Nucleus accumbens (tissue), 56 donors: Measurements from ENCODE around the gene NOLC1.
"Not testable (repeated sequence)": the region's sequence is repeated elsewhere in the genome, so short reads cannot be mapped to it uniquely, and the experiment has no call there.

Experiments used
- DNase-seq, 56 donors: peaks; one replicate each; lab custom pipeline; 2025; lab: John Stamatoyannopoulos, UW

The NOLC1 gene

DNA sequence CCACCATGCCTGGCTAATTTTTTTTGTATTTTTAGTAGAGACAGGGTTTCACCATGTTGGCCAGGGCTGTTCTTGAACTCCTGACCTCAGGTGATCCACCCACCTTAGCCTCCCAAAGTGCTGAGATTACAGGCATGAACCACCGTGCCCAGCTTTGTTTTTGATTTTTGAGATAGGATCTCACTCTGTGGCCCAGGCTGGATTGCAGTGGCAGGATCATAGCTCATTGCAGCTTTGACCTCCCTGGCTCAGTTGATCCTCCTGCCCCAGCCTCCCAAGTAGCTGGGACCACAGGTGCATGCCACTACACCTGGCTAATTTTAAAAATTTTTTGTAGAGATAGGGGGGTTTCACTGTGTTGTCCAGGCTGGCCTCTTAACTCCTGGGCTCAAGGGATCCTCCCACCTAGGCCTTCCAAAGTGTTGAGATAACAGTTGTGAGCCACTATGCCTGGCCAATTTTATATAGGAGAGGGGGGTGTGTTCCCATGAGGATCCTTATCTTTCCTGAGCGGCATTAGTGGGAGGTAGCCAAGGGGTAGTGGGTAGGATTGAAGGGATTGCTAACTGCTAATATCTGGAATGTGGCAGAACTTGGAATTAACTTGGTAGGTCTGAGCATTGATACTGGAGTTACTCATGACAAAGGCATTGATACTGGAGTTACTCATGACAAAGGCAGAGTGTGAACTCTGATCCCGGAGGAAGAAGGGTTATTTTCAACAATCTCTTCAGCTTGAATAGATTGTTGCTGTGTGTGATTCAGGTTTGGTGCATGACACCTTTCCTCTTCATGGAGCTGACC is 1.0 kb upstream of the NOLC1 start:
- no peak for DNase-seq

DNA sequence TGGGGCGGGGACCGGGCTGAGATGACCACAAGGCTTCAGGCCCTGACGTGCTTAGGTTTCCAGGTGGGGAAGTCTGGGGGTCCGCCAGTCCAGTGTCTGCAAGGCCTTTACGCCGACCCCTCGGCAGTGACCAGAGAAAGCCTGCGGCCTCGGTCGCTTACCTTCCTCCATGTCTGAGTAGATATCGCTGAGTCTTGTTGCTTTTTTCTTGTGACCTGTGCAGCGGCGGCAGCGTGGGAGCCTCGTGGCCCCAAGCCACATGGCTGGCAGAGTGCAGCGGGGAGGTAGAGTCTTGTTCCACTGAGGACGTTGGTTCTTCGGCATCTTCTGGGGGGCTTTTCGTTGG is 329 bp downstream of the NOLC1 start:
- DNase-seq = peak in 4 of 56 donors; percentile 22 to 50 (median 37)

DNA sequence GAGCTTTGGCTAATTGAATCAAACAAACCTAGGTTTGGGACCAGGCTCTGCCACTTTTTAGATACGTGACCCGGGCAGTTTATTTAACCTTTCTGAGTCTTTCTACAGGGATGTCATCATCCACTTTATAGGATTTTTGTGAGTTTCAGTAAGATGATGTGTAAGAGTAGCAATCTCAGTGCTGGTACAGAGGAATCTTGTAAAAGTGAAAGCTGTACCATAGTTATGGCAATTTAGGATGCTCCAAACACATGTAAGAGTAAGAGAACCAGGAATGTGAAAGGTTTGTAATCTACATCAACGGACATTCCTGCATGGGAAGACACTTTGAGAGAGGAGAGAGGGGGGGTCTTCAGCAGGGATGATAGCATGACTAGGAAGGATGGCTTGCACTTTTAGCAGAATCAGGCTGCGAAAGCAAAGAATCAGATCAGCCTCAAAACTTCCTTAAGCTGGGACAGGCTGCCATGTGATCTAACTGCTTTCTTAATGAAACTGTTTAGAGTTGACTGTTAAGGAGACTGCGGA is 968 bp downstream of the NOLC1 start:
- DNase-seq = no peak

DNA sequence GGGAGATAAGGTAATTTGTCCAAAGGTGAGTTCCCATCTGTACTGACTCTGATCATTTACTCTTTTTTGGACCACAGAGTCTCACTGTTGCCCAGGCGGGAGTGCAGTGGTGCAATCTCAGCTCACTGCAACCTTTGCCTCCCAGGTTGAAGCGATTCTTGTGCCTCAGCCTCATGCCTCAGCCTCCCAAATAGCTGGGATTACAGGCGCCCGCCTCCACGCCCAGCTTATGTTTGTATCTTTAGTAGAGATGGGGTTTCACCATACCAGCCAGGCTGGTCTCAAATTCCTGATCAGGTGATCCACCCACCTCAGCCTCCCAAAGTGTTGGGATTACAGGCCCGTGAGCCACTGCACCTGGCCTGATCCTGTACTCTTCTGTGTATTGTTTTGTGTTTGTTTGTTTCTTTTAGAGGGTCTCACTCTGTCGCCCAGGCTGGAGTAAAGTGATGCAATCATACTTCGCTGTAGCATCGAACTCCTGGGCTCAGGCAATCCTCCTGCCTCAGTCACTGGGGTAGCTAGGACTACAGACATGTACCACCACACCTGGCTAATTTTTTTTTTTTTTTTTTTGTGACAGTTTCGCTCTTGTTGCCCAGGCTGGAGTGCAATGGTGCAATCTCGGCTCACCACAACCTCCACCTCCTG is 2.4 kb downstream of the NOLC1 start:
- DNase-seq = no peak

DNA sequence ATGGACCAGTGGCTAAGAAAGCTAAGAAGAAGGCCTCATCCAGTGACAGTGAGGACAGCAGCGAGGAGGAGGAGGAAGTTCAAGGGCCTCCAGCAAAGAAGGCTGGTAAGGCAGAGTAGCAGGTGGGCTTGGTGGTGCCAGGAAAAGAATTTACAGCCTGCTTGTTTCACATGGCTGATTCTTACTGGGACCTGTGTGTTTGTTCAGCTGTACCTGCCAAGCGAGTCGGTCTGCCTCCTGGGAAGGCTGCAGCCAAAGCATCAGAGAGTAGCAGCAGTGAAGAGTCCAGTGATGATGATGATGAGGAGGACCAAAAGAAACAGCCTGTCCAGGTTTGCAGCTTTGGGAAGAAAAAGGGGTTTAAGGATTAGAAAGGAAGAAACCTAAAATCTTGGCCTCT is 5.0 kb downstream of the NOLC1 start:
- no peak for DNase-seq

DNA sequence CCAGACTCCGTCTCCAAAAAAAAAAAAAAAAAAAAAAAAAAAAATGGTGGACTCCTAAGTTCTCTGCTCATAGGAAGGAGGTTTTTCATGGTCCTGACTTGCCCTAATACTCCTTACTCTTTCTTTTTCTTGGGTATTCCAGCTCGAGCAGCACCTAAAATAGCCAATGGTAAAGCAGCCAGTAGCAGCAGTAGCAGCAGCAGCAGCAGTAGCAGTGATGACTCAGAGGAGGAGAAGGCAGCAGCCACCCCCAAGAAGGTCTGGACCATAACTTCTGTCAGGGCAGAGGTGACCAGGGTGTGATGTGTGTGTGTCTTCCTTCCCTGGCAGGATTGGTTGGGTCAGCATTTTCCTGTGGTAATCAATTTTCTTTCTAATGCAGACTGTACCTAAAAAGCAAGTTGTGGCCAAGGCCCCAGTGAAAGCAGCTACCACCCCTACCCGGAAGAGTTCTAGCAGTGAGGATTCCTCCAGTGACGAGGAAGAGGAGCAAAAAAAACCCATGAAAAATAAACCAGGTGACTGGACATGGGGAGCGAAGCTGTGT is 6.9 kb downstream of the NOLC1 start:
- DNase-seq = no peak

DNA sequence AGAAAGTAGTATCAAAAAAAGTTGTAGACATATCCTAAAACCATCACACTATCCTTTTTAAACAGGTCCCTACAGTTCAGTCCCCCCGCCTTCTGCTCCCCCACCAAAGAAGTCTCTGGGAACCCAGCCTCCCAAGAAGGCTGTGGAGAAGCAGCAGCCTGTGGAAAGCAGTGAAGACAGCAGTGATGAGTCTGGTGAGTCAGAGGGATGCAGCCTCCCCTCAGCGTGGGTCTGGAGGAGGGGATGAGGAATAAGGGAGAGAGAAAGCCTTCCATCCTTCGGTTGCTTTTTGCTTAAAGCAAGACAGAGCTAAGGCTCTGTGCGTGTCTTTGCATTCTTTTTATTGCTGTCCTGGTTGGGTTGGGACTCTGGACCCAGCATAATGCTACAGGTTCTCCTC is 7.6 kb downstream of the NOLC1 start:
- DNase-seq = peak in 4 of 56 donors; percentile 4 to 10 (median 7)

DNA sequence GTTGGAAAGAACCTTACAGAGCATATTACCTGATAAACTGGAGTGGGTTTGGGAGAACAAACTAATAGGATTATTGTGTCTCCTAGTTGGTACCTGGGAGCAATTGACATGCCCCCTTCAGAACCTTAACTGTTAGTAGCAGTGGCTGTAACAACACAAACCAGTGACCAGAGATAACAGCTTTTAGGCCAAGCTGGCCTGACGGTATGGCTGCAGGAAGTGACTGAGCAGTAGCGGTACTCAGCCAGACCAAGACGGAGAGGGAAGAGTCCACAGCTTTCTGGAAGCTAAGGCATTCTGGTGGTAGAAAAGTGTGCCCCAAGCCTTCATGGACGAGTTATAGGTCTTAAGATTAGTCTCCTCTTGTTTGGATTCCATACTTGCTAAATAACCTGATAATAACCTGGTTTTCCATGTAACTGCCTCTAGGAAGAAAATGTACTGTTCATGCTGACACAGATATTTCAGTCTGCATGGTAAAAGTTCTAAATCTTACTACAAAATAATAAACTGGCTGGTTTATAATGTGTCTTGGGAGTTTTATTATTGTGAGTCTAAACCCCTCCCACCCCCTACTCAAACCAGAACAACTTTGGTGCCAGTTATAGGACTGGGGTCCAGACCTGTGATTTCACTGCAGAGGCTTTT is 11.3 kb downstream of the NOLC1 start:
- DNase-seq = no peak

DNA sequence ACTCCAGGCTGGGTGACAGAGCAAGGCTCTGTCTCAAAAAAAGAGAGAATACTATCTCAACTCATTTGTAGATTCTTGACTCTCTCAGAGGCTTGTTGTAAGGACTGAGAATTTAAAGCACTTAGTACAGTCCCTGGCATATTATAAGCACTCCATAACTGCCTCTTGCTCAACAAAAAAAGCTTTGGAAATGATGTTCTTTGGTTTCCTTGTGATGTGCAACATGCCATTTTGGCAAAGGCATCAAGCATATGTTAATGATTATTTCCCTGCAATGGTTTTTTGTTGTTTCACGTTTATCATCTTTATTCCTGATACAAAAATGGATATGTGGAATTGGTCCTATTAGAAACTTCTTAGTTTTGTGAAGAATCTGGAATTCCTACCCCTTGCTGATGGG is 15.7 kb downstream of the NOLC1 start:
- no peak for DNase-seq

DNA sequence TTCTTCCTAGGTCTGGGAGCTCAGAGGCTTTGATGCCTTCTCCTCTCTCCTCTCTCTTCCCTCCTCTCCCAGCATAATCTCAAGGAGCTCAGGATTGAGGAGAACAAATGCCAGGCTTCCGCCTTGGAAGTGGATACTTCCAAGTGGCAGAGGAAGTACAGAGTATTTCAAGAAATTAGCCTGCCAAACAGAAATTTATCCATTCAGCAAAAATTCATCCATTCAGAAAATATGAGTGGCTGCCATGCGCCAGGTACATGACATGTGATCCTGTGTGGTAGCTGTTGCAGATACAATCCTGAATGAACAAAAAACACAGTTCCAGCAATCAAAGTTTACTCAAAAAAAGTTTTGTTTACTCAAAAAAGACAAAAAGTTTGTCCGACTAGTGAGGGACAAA is 18.4 kb downstream of the NOLC1 start:
- DNase-seq = no peak

DNA sequence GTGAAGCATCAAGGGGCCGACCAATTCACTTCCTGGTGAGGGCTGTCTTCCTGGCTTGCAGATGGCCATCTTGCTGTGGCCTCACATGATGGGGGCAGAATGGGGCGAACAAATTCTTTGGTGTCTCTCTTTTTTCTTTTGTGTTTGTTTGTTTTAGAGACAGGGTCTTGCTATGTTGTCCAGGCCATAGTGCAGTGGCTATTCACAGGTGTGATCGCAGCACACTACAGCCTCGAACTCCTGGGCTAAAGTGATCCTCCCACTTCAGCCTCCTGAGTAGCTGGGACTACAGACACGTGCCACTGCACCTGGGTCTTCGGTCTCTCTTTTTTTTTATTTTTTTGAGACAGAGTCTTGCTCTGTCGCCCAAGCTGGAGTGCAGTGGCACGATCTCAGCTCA is 20.1 kb downstream of the NOLC1 start:
- no peak for DNase-seq

DNA sequence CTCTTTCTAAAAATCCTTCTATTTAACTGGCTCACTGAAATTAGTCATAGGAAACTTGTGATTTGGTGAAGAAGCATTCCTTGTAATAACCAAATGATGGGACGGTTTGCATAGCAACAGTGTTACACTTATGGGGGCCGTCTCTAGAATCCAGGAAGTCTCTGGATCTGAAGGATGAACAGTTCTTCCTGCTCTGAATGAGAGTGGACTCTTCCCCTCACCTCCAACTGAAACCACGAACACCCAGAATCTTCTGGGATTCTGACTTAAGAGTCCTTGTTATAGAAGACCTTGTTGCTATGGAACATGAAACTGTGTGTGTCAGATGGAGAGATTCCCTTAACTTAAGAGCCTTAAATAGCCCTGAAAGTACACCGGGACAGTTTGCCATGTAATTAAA is 23.2 kb downstream of the NOLC1 start:
- peak in 4 of 56 donors; percentile 1 to 15 (median 6) for DNase-seq

DNA sequence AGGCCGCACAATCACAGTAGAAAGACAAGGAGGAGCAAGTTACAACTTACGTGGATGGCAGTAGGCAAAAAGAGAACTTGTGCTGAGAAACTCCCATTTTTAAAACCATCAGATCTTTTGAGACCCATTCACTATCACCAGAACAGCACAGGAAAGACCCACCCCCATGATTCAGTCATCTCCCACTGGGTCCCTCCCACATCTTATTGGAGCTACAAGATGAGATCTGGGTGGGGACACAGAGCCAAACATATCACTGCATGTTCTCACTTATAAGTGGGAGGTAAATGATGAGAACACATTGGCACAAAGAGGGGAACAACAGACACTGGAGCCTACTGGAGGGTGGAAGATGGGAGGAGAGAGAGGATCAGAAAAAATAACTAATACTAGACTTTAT is 32.4 kb downstream of the NOLC1 start:
- peak in 17 of 56 donors; percentile 7 to 70 (median 32) for DNase-seq

DNA sequence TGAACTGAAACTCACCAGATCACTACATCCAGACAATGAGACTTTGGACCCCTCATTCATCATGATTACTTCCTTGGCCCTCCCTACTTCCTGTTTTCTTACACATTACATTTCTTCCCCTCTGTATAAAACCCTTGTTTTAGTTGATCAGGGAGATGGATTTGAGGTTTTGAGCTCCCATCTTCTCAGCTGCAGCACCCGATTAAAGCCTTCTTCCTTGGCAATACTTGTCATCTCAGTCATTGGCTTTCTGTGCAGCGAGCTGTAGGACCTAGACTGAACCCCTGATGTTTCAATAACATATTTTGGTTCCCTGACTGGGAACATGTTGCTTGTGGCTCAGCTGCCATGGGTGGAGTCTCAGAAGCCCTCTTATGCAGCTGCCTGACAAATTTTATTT is 33.1 kb downstream of the NOLC1 start:
- DNase-seq = no peak

DNA sequence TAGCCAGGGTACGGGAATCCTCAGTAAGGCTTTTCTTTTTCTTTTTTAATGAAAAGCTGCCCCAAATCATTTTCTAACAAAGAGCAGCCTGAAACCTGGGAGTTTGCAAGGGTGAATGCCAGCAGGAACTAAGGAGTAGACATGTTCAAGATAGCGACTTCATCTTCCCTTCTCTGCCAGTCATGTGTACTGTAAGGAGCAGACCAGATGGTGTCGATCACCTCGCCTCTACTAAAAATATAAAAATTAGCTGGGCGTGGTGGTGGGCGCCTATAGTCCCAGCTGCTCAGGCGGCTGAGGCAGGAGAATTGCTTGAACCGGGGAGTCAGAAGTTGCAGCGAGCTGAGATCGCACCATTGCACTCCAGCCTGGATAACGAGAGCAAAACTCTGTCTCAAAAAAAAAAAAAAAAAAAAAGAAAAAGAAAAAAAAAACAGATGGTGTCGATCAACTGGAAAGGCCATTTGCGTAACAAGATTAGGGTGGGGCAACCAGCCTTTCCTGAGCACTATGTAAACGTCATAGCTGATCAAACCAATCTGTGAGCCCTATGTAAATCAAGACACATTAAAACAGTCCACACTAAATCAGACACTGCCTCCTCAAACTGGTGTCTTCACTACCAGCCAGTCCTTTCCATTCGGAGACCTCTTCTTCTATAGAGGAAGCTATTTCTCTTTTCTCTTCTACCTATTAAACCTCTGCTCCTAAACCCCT is 33.8 kb downstream of the NOLC1 start:
- no peak for DNase-seq

DNA sequence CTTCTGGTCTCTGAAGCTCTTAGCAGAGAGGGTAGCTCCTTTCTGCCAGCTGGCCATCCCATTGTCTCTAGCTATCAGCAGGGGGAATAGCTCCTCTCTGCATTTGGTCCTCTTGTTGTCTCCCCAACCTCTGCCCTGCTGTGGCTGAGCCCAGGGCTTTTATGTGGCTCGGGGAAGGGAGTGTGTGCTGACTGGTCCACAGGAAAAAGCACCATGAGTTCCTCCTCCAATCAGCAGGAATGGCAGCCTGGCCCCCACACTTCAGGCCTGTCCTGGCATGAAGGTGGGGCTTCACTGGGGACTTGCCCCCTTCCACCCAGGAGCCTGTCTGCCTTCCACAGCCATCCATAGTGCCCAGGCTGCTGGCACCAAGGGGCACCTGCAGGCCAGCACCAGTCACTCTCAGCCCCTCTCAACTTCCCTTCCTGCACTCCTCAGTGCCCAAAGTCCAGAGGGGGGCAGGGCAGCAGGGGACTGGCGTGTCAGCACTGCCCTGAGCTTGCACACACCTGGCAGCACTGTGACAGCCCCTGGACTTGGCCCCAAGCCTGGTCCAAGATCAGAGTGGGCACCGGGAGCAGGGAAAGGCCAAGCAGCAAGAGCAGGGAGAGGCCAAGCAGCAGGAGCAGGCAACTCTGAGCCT is 36.2 kb downstream of the NOLC1 start:
- DNase-seq = no peak

DNA sequence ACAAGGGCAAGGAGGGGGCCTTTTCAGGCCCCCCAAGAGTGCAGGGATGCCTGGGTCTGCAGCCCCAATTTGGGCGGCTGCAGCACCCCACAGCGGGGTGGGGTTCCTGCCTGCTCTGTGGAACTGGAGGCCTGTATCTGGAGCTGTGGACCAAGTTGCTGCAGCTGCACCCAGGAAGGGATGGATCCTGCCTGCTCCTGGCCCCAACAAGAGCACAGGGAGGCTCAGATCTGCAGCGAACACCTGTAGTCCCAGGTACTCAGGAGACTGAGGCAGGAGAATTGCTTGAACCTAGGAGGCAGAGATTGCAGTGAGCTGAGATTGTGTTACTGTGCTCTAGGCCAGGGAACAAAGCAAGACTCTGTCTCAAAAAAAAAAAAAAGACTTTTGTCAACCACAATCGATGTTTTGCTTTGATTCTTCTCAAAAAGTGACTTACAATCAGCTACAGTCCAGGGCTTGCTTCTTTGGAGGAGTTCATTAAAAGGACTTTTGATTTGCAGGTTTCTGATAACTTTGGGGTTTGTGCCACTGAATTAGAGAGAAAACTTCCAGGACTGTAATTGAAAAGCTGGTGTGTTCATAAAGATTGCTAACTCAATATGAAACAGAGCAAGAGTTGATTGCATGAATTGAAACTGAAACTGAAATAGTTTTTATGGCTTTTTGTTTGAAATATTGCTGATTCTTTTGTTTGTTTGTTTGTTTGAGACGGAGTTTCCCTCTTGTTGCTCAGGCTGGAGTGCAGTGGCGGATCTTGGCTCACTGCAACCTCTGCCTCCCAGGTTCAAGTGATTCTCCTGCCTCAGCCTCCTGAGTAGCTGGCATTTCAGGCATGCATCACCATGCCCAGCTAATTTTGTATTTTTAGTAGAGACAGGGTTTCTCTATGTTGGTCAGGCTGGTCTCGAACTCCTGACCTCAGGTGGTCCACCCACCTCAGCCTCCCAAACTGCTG is 37.0 kb downstream of the NOLC1 start:
- not testable (repeated sequence) for DNase-seq

DNA sequence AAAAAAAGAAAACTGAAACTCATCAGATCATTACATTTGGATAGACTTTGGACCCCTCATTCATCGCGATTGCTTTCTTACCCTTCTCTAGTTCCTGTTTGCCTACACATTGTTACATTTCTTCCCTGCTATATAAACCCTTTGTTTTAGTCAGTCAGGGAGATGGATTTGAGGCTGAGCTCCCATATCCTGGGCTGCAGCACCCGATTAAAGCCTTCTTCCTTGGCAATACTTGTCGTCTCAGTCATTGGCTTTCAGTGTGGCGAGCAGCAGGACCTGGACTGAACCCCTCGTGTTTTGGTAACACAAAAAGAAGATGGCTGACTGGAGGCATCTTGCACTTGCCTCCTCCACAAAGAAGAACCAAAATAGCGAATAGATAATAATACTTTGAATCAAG is 39.8 kb downstream of the NOLC1 start:
- DNase-seq = no peak

DNA sequence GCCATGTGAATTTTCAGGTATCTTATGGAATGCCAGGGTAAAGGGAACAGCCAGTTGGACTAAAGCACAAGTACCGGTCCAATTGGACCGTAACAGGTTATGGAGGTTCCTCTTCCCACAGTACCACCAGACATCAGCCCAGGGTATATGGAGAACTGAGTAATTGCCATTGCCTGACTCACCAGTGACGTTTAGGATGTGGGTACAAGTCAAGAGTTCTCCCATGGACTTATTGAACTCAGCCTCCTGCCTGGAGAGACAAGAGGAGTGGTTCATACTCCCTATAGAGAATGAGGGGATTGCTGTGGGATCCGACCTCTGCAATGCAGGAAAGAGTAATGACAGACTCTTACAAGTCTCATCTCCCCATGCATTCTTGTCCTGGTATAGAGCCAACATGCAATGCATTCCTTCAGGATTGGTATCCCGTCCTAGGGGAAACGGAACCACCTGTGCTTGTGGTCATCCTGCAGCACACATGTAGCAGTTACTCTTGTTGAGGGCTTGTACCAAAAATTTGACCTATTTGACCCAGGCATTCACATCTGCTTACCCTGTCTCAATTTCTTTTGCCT is 43.2 kb downstream of the NOLC1 start:
- no peak for DNase-seq
